ENCODE results near the gene FBXO41. TPM values are rescaled to one million over a fixed set of nuclear protein-coding genes. Genes with fewer than 3 reads are reported as not detected.

Gene FBXO41
- 3.2 TPM for polyA plus RNA-seq (2013, experiment 1 of 2)
- 2.3 TPM for polyA plus RNA-seq (2013, experiment 2 of 2)

GRCh38 chr2:73284296-73285158 lies at the start of gene FBXO41:
TSS of gene FBXO41 (minus strand) at chr2:73284478. CDS start at chr2:73269630, 14,848 bp downstream.
- 2 to 4% methylated on average over 16 to 41 of the region's 69 CpGs for WGBS, 2 experiments (ENCODE audit: insufficient coverage in 2 of 2)
- no peaks in the 10 kb centered on the region for H3K36me3 ChIP-seq (ENCODE audit: control insufficient read depth, insufficient read depth, low read length)
- H3K4me1 ChIP-seq (ENCODE audit: control insufficient read depth, insufficient read depth, low read length, poor library complexity, severe bottlenecking) = no peaks in the 10 kb centered on the region
- H3K27ac ChIP-seq (ENCODE audit: low read depth, low read length, severe bottlenecking) = no peak within 1 kb of the TSS
- H3K9me3 ChIP-seq (ENCODE audit: control insufficient read depth, low read length) = no peaks in the 10 kb centered on the region
- H3K4me3 ChIP-seq (ENCODE audit: extremely low read depth, insufficient read depth, low read length, poor library complexity, severe bottlenecking) = peak within 1 kb of the TSS; percentile 58

DNA sequence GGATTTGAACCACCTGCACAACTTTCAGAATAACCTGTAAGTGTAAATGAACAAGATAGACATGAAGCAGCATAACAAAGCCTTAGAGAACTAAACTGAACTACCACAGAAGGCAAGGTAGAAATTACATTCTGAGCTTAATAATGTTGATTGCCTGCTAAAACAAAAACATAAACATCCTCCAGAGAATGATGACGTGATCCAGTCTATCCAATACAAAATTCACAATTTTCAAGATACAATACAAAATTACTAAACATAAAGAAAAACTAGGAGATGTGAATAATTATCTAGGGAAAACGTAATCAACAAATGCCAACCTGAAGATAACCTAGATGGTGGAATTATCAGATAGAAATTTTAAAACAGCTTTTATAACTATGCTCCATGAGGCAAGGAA lies 49.8 kb upstream of the FBXO41 start:
- Histone ChIP-seq H3K36me3 (ENCODE audit: control insufficient read depth, insufficient read depth, low read length) (no peaks in the 10 kb centered on the region), H3K4me1 (ENCODE audit: control insufficient read depth, insufficient read depth, low read length, poor library complexity, severe bottlenecking) (no peaks in the 10 kb centered on the region), H3K9me3 (ENCODE audit: control insufficient read depth, low read length) (no peaks in the 10 kb centered on the region), H3K4me3 (ENCODE audit: extremely low read depth, insufficient read depth, low read length, poor library complexity, severe bottlenecking) (no peak overlapping the region), H3K27ac (ENCODE audit: low read depth, low read length, severe bottlenecking) (no peak overlapping the region)
- no CpG with 5 or more reads among the region's 2 CpGs for WGBS, 2 experiments (ENCODE audit: insufficient coverage in 2 of 2)

- Histone ChIP-seq H3K36me3 (ENCODE audit: control insufficient read depth, insufficient read depth, low read length) (no peaks in the 10 kb centered on the region), H3K4me3 (ENCODE audit: extremely low read depth, insufficient read depth, low read length, poor library complexity, severe bottlenecking) (no peak overlapping the region), H3K27ac (ENCODE audit: low read depth, low read length, severe bottlenecking) (no peak overlapping the region), H3K9me3 (ENCODE audit: control insufficient read depth, low read length) (no peaks in the 10 kb centered on the region), H3K4me1 (ENCODE audit: control insufficient read depth, insufficient read depth, low read length, poor library complexity, severe bottlenecking) (no peaks in the 10 kb centered on the region)
These were observed 49.3 kb upstream of the FBXO41 start for GRCh38 chr2:73333564-73333963.

- Histone ChIP-seq H3K36me3 (ENCODE audit: control insufficient read depth, insufficient read depth, low read length) (no peaks in the 10 kb centered on the region), H3K4me3 (ENCODE audit: extremely low read depth, insufficient read depth, low read length, poor library complexity, severe bottlenecking) (no peak overlapping the region), H3K4me1 (ENCODE audit: control insufficient read depth, insufficient read depth, low read length, poor library complexity, severe bottlenecking) (no peaks in the 10 kb centered on the region), H3K9me3 (ENCODE audit: control insufficient read depth, low read length) (no peaks in the 10 kb centered on the region), H3K27ac (ENCODE audit: low read depth, low read length, severe bottlenecking) (no peak overlapping the region)
- WGBS, 2 experiments (ENCODE audit: insufficient coverage in 2 of 2) = 67 to 74% methylated on average over 9 to 10 of the region's 13 CpGs
These were observed 39.9 kb upstream of the FBXO41 start for GRCh38 chr2:73324126-73324725.

- H3K27ac ChIP-seq (ENCODE audit: low read depth, low read length, severe bottlenecking) = no peak overlapping the region
- no peaks in the 10 kb centered on the region for H3K4me1 ChIP-seq (ENCODE audit: control insufficient read depth, insufficient read depth, low read length, poor library complexity, severe bottlenecking)
- 81 to 82% methylated on average over 5 of the region's 5 CpGs for WGBS, 2 experiments (ENCODE audit: insufficient coverage in 2 of 2)
- H3K36me3 ChIP-seq (ENCODE audit: control insufficient read depth, insufficient read depth, low read length) = no peaks in the 10 kb centered on the region
- no peak overlapping the region for H3K4me3 ChIP-seq (ENCODE audit: extremely low read depth, insufficient read depth, low read length, poor library complexity, severe bottlenecking)
- no peaks in the 10 kb centered on the region for H3K9me3 ChIP-seq (ENCODE audit: control insufficient read depth, low read length)
These were observed 39.3 kb upstream of the FBXO41 start for GRCh38 chr2:73323551-73323950.

DNA sequence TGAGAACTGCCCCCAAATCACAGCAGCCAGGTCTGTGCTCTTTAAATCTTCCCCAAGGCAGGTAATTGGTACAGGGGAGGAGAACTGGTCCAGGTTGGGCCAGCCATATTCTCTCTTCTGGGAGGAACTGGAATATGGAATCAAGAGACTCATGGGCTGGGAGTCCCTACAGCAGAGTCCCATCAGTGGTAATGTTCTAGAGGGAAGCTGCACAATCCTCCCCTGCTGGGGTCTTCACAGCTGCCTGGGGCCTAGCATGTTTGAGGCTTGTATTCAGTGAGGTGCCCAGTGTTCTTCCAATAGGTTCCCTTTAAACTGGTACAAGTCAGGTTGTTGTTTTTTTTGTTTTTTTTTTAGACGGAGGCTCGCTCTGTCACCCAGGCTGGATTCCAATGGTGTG lies 30.2 kb upstream of the FBXO41 start:
- 97 to 100% methylated on average over 2 of the region's 2 CpGs for WGBS, 2 experiments (ENCODE audit: insufficient coverage in 2 of 2)
- no peak overlapping the region for H3K4me3 ChIP-seq (ENCODE audit: extremely low read depth, insufficient read depth, low read length, poor library complexity, severe bottlenecking)
- no peaks in the 10 kb centered on the region for H3K36me3 ChIP-seq (ENCODE audit: control insufficient read depth, insufficient read depth, low read length)
- H3K9me3 ChIP-seq (ENCODE audit: control insufficient read depth, low read length) = no peaks in the 10 kb centered on the region
- no peak overlapping the region for H3K27ac ChIP-seq (ENCODE audit: low read depth, low read length, severe bottlenecking)
- no peaks in the 10 kb centered on the region for H3K4me1 ChIP-seq (ENCODE audit: control insufficient read depth, insufficient read depth, low read length, poor library complexity, severe bottlenecking)

DNA sequence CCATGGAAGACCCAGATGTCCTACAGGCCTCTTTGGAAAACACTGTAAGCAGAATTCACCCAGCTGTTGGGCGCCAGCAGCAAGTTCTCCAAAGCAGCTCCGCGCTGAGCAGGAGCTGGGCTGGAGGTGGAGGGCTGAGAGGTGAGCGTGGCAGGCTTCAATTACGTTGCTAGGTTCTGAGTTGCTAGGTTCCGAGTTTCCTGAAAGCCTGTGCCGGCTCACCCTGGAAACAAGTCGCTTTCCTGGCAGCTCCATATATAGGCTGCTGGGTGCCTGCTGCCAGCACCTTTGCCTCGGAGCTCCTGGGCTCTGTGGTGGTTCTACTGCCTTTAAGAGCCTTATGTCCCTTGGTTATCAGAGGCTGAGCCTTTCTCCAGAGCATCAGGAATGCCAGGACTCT lies 23.4 kb upstream of the FBXO41 start:
- Histone ChIP-seq H3K4me1 (ENCODE audit: control insufficient read depth, insufficient read depth, low read length, poor library complexity, severe bottlenecking) (no peaks in the 10 kb centered on the region), H3K4me3 (ENCODE audit: extremely low read depth, insufficient read depth, low read length, poor library complexity, severe bottlenecking) (no peak overlapping the region), H3K36me3 (ENCODE audit: control insufficient read depth, insufficient read depth, low read length) (no peaks in the 10 kb centered on the region), H3K27ac (ENCODE audit: low read depth, low read length, severe bottlenecking) (no peak overlapping the region), H3K9me3 (ENCODE audit: control insufficient read depth, low read length) (no peaks in the 10 kb centered on the region)
- 84% methylated on average over 8 to 9 of the region's 9 CpGs for WGBS, 2 experiments (ENCODE audit: insufficient coverage in 2 of 2)

DNA sequence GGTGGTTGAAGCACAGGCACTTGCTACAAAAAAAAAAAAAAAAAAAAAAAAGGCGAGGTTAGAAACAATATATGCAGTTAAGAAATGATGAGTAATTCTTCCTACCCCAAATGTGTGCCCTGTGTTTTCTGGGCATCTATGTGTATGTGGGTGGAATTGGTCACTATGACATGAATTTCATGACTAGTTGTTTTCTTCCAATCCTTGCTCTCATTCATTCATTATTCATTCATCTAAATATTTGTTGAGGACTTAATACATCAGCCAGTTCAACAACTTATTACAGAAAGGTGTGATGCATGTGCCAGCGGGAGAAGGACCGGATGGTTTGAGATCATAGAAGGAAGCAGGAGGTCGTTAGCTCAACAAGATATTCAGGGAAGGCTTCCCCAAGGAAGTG lies 17.4 kb upstream of the FBXO41 start:
- H3K9me3 ChIP-seq (ENCODE audit: control insufficient read depth, low read length) = no peaks in the 10 kb centered on the region
- no peak overlapping the region for H3K4me3 ChIP-seq (ENCODE audit: extremely low read depth, insufficient read depth, low read length, poor library complexity, severe bottlenecking)
- no peaks in the 10 kb centered on the region for H3K4me1 ChIP-seq (ENCODE audit: control insufficient read depth, insufficient read depth, low read length, poor library complexity, severe bottlenecking)
- no peaks in the 10 kb centered on the region for H3K36me3 ChIP-seq (ENCODE audit: control insufficient read depth, insufficient read depth, low read length)
- WGBS, 2 experiments (ENCODE audit: insufficient coverage in 2 of 2) = 67 to 76% methylated on average over 1 to 3 of the region's 4 CpGs
- H3K27ac ChIP-seq (ENCODE audit: low read depth, low read length, severe bottlenecking) = no peak overlapping the region

GRCh38 chr2:73300926-73301325 lies 16.6 kb upstream of the FBXO41 start:
- Histone ChIP-seq H3K4me1 (ENCODE audit: control insufficient read depth, insufficient read depth, low read length, poor library complexity, severe bottlenecking) (no peaks in the 10 kb centered on the region), H3K9me3 (ENCODE audit: control insufficient read depth, low read length) (no peaks in the 10 kb centered on the region), H3K4me3 (ENCODE audit: extremely low read depth, insufficient read depth, low read length, poor library complexity, severe bottlenecking) (no peak overlapping the region), H3K36me3 (ENCODE audit: control insufficient read depth, insufficient read depth, low read length) (no peaks in the 10 kb centered on the region), H3K27ac (ENCODE audit: low read depth, low read length, severe bottlenecking) (no peak overlapping the region)
- WGBS, 2 experiments (ENCODE audit: insufficient coverage in 2 of 2) = 83 to 84% methylated on average over 3 of the region's 3 CpGs

DNA sequence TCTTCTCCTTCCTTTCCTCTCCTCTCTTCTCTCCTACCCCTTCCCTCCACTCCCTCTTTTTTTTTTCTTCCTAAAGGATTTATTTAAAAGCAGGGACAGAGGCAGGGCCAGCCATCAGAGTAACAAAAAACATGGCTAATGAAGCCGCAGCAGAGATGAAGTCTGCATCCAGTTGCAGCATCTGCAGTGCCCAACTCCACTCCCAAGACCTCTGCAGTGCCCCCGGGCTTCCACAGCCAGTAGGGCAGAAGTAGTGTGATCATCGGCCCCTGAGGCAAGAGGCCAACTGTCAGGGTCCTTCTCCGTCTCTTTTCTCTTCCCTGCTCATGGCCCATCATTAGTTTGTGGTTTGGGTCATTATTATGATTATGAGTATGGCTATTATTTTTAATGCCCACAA lies 13.3 kb upstream of the FBXO41 start:
- no peaks in the 10 kb centered on the region for H3K9me3 ChIP-seq (ENCODE audit: control insufficient read depth, low read length)
- no peaks in the 10 kb centered on the region for H3K4me1 ChIP-seq (ENCODE audit: control insufficient read depth, insufficient read depth, low read length, poor library complexity, severe bottlenecking)
- H3K36me3 ChIP-seq (ENCODE audit: control insufficient read depth, insufficient read depth, low read length) = no peaks in the 10 kb centered on the region
- 67 to 75% methylated on average over 1 to 2 of the region's 4 CpGs for WGBS, 2 experiments (ENCODE audit: insufficient coverage in 2 of 2)
- no peak overlapping the region for H3K4me3 ChIP-seq (ENCODE audit: extremely low read depth, insufficient read depth, low read length, poor library complexity, severe bottlenecking)
- H3K27ac ChIP-seq (ENCODE audit: low read depth, low read length, severe bottlenecking) = no peak overlapping the region

DNA sequence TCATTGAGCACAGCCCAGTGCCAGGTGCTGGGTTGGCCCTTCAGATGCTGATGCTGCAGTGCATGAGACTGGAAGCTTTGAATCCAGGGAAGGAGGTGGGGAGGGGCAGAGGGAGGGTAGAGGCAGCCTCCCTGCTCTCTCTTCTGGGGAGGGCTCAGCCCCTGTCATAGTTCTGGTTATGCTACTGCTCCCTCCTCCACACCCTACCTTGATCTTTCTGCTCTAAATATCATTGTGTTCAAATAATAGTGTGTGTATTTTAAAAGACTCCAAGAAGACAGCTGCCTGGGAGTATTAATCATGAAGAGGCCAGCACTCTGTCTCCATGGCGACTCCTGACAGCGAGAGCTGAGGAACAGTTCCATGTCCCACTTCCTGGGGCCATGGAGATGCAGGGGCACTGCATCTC lies 12.9 kb upstream of the FBXO41 start:
- H3K36me3 ChIP-seq (ENCODE audit: control insufficient read depth, insufficient read depth, low read length) = no peaks in the 10 kb centered on the region
- H3K4me1 ChIP-seq (ENCODE audit: control insufficient read depth, insufficient read depth, low read length, poor library complexity, severe bottlenecking) = peaks cover 4% of the 10 kb centered on the region
- 28 to 35% methylated on average over 2 of the region's 2 CpGs for WGBS, 2 experiments (ENCODE audit: insufficient coverage in 2 of 2)
- no peak overlapping the region for H3K27ac ChIP-seq (ENCODE audit: low read depth, low read length, severe bottlenecking)
- H3K9me3 ChIP-seq (ENCODE audit: control insufficient read depth, low read length) = no peaks in the 10 kb centered on the region
- H3K4me3 ChIP-seq (ENCODE audit: extremely low read depth, insufficient read depth, low read length, poor library complexity, severe bottlenecking) = no peak overlapping the region

All from mesodermal cell (in vitro differentiated cells).